Colonic mucosa (tissue), 4 donors: Measurements from ENCODE around the gene CFAP43. TPM values are rescaled to one million over a fixed set of nuclear protein-coding genes. Genes with fewer than 3 reads are reported as not detected.

Experiments used
- DNase-seq: peaks from one replicate; pipeline ENCODE4 v3.0.0-alpha.2; 2020
- H3K27ac ChIP-seq: fragments of 200-600 bp; one replicate; pipeline ENCODE4 v1.8.0; 2021
- H3K27me3 ChIP-seq: fragments of 200-600 bp; one replicate; pipeline ENCODE4 v1.8.0; 2021
- H3K36me3 ChIP-seq: fragments of 200-600 bp; one replicate; pipeline ENCODE4 v1.8.0; 2021
- H3K4me1 ChIP-seq: fragments of 200-600 bp; one replicate; pipeline ENCODE4 v1.8.0; 2021; ENCODE audit warnings: mild to moderate bottlenecking
- H3K4me3 ChIP-seq: fragments of 200-600 bp; one replicate; pipeline ENCODE4 v1.8.0; 2021
- H3K9ac ChIP-seq, 2 donors: one replicate each; pipeline ENCODE4 v1.7.0; 2013; ENCODE audit warnings: control low read depth in 2 of 2, low read depth in 2 of 2, low read length in 2 of 2
- H3K9me3 ChIP-seq: fragments of 200-600 bp; one replicate; pipeline ENCODE4 v1.8.0; 2021
- intact Hi-C: fragments of 100-400 bp; cut with DNase I; formaldehyde crosslinking; loops from one replicate; pipeline ENCODE4 v1.14.1; 2022
- total RNA-seq, 2 donors: library from RNA; stranded (reverse); fragmentation: NEBNext Ultra II Directional in 1 of 2; extraction: Animal tissue kit (Norgen Biotek cat#: 25700) in 1 of 2; gene quantifications; one replicate each; pipeline ENCODE4 v1.2.1, GENCODE V29; 2021
- TF ChIP-seq, protein P1 (sequence below): fragments of 200-600 bp; IDR thresholded peaks from one replicate; pipeline ENCODE4 v1.8.0; 2022; ENCODE audit warnings: antibody characterized with exemption, mild to moderate bottlenecking
- donor health status: healthy.
- donor health status: DM: no; HTN: no; CAD: no.
- donor health status: DM: no; HTN: no; CAD: no.

CFAP43 gene
- total RNA-seq, 2 donors from 2014 or later = 0.16 to 0.49 TPM

GRCh38 chr10:104274762-104275721 lies 42.9 kb upstream of the CFAP43 start:
- intact Hi-C loops = no loop called here
- TF ChIP-seq, protein P1, sequence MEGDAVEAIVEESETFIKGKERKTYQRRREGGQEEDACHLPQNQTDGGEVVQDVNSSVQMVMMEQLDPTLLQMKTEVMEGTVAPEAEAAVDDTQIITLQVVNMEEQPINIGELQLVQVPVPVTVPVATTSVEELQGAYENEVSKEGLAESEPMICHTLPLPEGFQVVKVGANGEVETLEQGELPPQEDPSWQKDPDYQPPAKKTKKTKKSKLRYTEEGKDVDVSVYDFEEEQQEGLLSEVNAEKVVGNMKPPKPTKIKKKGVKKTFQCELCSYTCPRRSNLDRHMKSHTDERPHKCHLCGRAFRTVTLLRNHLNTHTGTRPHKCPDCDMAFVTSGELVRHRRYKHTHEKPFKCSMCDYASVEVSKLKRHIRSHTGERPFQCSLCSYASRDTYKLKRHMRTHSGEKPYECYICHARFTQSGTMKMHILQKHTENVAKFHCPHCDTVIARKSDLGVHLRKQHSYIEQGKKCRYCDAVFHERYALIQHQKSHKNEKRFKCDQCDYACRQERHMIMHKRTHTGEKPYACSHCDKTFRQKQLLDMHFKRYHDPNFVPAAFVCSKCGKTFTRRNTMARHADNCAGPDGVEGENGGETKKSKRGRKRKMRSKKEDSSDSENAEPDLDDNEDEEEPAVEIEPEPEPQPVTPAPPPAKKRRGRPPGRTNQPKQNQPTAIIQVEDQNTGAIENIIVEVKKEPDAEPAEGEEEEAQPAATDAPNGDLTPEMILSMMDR = peak; percentile 85
- H3K4me3 ChIP-seq = peak overlapping the region; percentile 36
- H3K9me3 ChIP-seq = no peaks in the 10 kb centered on the region
- H3K27me3 ChIP-seq = no peaks in the 10 kb centered on the region
- no peak overlapping the region for H3K27ac ChIP-seq
- no peaks in the 10 kb centered on the region for H3K4me1 ChIP-seq
- peak; percentile 65 for DNase-seq
- no peaks in the 10 kb centered on the region for H3K36me3 ChIP-seq
- H3K9ac ChIP-seq = peak overlapping the region; percentile 60 to 67

- H3K36me3 ChIP-seq = no peaks in the 10 kb centered on the region
- no peak overlapping the region for H3K27ac ChIP-seq
- H3K4me1 ChIP-seq = no peaks in the 10 kb centered on the region
- TF ChIP-seq, protein P1 = no peak
- no peaks in the 10 kb centered on the region for H3K9me3 ChIP-seq
- no peaks in the 10 kb centered on the region for H3K27me3 ChIP-seq
- no peak overlapping the region for H3K9ac ChIP-seq
- H3K4me3 ChIP-seq = no peak overlapping the region
- intact Hi-C loops = no loop called here
- DNase-seq = no peak
Observed at GRCh38 chr10:104273899-104274575, 41.9 kb upstream of the CFAP43 start.

DNA sequence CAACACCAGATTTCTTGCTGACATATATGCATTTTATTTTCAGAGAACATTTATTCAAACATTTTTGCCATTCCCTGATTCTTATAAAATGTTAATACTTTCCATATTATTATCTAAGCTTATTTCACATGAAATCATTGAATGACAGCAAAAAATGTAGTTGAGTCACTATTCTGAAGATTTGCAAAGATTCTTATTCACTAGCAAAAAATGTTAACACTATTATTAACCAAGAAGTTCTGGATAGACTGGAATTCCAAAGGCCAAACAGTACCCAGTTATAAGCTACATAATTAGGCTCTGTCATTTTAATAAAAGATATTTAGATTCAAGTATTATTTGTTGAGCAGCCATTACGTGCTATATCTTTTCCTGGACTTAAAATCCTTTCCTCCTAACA lies 41.1 kb upstream of the CFAP43 start:
- Histone ChIP-seq H3K4me1 (no peaks in the 10 kb centered on the region), H3K27ac (no peak overlapping the region)
- TF ChIP-seq, protein P1 = no peak

GRCh38 chr10:104268713-104269645 lies 36.8 kb upstream of the CFAP43 start, which contains the start of gene GSTO2:
GSTO2 (plus strand) TSS chr10:104269184; CDS start chr10:104274916, 5,732 bp downstream.
- peak within 1 kb of the TSS; percentile 76 for H3K4me3 ChIP-seq
- no peaks in the 10 kb centered on the region for H3K4me1 ChIP-seq
- intact Hi-C loops = no loop called here
- H3K9ac ChIP-seq = peak within 1 kb of the TSS; percentile 89 to 92
- peak within 1 kb of the TSS; percentile 64 for H3K27ac ChIP-seq
- TF ChIP-seq, protein P1 = no peak
- H3K27me3 ChIP-seq = no peaks in the 10 kb centered on the region
- peak; percentile 98 for DNase-seq
- no peaks in the 10 kb centered on the region for H3K36me3 ChIP-seq
- H3K9me3 ChIP-seq = no peaks in the 10 kb centered on the region

More for the DNA sequence above, 41.1 kb upstream of the CFAP43 start:
- H3K4me3 ChIP-seq = no peak overlapping the region
- H3K9me3 ChIP-seq = no peaks in the 10 kb centered on the region
- intact Hi-C loops = no loop called here
- no peak for DNase-seq
- no peak overlapping the region for H3K9ac ChIP-seq
- H3K36me3 ChIP-seq = no peaks in the 10 kb centered on the region
- H3K27me3 ChIP-seq = no peaks in the 10 kb centered on the region

- no peaks in the 10 kb centered on the region for H3K4me1 ChIP-seq
- H3K27ac ChIP-seq = peak overlapping the region; percentile 64
- H3K4me3 ChIP-seq = peak overlapping the region; percentile 76
- no peaks in the 10 kb centered on the region for H3K27me3 ChIP-seq
- H3K9me3 ChIP-seq = no peaks in the 10 kb centered on the region
- intact Hi-C loops = no loop called here
- TF ChIP-seq, protein P1 = no peak
- DNase-seq = no peak
- H3K9ac ChIP-seq = peak overlapping the region; percentile 89 to 92
- no peaks in the 10 kb centered on the region for H3K36me3 ChIP-seq
Observed at GRCh38 chr10:104268405-104268712, 36.2 kb upstream of the CFAP43 start.
